Parathyroid adenoma (tissue), 2 donors: Measurements from ENCODE around the gene PPIL1.
A peak's percentile ranks its signal among the peaks of the same experiment; 100 is the strongest.

Source experiments
- H2AFZ ChIP-seq: fragments of 300-600 bp; sonication (generic); one replicate; pipeline ENCODE4 v1.7.0; 2017; ENCODE audit warnings: antibody characterized with exemption, mild to moderate bottlenecking
- H3K27ac ChIP-seq: fragments of 300-600 bp; sonication (generic); one replicate; pipeline ENCODE4 v1.7.0; 2017
- H3K27me3 ChIP-seq: fragments of 300-600 bp; sonication (generic); one replicate; pipeline ENCODE4 v1.7.0; 2017; ENCODE audit warnings: low read length; ENCODE audit not compliant: control insufficient read depth, insufficient read depth
- H3K36me3 ChIP-seq: fragments of 300-600 bp; sonication (generic); one replicate; pipeline ENCODE4 v1.7.0; 2017; ENCODE audit warnings: low read length; ENCODE audit not compliant: control insufficient read depth, insufficient read depth
- H3K4me1 ChIP-seq: fragments of 300-600 bp; sonication (generic); one replicate; pipeline ENCODE4 v1.7.0; 2017; ENCODE audit warnings: control low read depth
- H3K4me2 ChIP-seq: fragments of 300-600 bp; sonication (generic); one replicate; pipeline ENCODE4 v1.7.0; 2017; ENCODE audit warnings: low read length
- H3K4me3 ChIP-seq: fragments of 300-600 bp; sonication (generic); one replicate; pipeline ENCODE4 v1.7.0; 2017; ENCODE audit warnings: low read depth, low read length
- H3K79me2 ChIP-seq: fragments of 300-600 bp; sonication (generic); one replicate; pipeline ENCODE4 v1.7.0; 2017; ENCODE audit warnings: control low read depth
- H3K9ac ChIP-seq: fragments of 300-600 bp; sonication (generic); one replicate; pipeline ENCODE4 v1.7.0; 2017; ENCODE audit warnings: mild to moderate bottlenecking
- H3K9me3 ChIP-seq: fragments of 300-600 bp; sonication (generic); one replicate; pipeline ENCODE4 v1.7.0; 2017; ENCODE audit warnings: low read length; ENCODE audit not compliant: control insufficient read depth
- CTCF ChIP-seq: fragments of 300-600 bp; sonication (generic); IDR thresholded peaks from one replicate; pipeline ENCODE4 v1.7.0; 2017; ENCODE audit warnings: antibody characterized with exemption, mild to moderate bottlenecking
- donor health status: primary hyperparathyroidism.

The PPIL1 gene

DNA sequence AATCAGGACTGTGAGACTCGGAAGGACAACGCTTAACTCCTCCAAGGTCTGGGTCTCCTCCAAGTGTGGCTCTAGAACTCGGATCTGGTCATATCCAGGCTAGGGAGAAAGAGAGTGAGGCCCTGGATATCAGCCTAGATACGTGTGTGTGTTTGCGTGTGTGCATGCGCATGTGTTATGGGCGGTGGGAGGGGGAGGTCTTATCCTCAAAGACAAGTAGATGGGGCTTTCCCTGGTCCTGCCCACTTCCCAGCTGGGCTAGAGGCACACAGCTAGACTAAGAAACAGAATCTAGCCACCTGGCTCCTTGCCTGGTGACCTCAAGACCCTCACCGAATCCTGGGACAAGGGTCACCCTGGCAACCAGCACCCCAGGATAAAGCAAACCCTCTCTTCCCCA is 48.6 kb downstream of the PPIL1 start:
- Histone ChIP-seq H3K4me3 (no peak overlapping the region), H3K4me2 (no peak overlapping the region), H3K9ac (no peak overlapping the region), H3K36me3 (no peaks in the 10 kb centered on the region), H3K27ac (peak overlapping the region; percentile 29), H3K4me1 (no peaks in the 10 kb centered on the region), H2AFZ (no peak overlapping the region), H3K27me3 (no peaks in the 10 kb centered on the region), H3K9me3 (no peaks in the 10 kb centered on the region), H3K79me2 (no peaks in the 10 kb centered on the region)
- no peak for TF ChIP-seq CTCF

DNA sequence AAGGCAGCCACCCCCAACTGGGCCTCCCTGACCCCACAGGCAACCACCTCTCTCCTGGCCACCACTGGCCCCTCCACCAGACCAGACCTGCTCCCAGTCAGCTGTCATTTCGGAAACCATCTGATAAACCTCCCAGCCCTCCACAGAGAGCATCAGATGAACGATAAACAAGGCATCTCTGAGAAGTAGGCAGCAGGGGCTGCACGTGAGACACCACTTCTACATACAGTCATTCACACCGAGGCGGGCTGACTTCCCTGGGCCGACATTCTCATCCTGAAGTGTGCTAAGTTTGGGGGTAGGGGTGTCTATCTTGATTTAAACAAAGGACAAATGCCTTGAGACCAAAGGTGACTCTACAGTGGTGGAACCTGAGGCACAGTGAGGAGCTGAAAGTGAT is 49.2 kb downstream of the PPIL1 start:
- Histone ChIP-seq H3K4me1 (no peaks in the 10 kb centered on the region), H3K79me2 (no peaks in the 10 kb centered on the region), H3K9ac (no peak overlapping the region), H3K9me3 (no peaks in the 10 kb centered on the region), H3K4me3 (no peak overlapping the region), H3K4me2 (no peak overlapping the region), H2AFZ (no peak overlapping the region), H3K27me3 (no peaks in the 10 kb centered on the region), H3K36me3 (no peaks in the 10 kb centered on the region), H3K27ac (peak overlapping the region; percentile 47)
- no peak for TF ChIP-seq CTCF

DNA sequence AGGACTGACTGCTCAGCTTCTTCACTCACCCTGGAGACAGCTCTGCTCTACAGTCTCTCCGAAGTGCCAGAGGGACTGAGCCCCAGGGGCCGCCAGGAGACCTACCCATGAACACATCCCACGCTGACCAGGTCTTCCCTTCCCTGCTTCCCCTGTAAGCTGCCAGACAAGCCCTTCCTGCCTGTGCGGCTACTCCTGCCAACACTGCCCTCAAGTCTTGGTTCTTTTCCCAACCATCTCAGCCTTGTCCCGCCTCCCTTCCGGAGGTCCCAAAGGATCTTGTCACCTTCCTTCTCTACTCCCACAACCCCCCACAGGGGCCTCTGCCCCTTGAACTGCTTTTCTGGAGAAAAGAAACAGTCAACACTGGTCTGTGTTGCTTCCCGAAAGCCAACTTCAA is 50.4 kb downstream of the PPIL1 start:
- Histone ChIP-seq H3K79me2 (no peaks in the 10 kb centered on the region), H3K36me3 (no peaks in the 10 kb centered on the region), H3K9ac (no peak overlapping the region), H3K27ac (peak overlapping the region; percentile 47), H3K4me2 (no peak overlapping the region), H3K27me3 (no peaks in the 10 kb centered on the region), H3K4me1 (no peaks in the 10 kb centered on the region), H3K9me3 (no peaks in the 10 kb centered on the region), H2AFZ (no peak overlapping the region), H3K4me3 (no peak overlapping the region)
- TF ChIP-seq CTCF = no peak

GRCh38 chr6:36823421-36824096 is 51.0 kb downstream of the PPIL1 start:
- no peaks in the 10 kb centered on the region for H3K79me2 ChIP-seq
- peak overlapping the region; percentile 47 for H3K27ac ChIP-seq
- TF ChIP-seq CTCF = no peak
- no peak overlapping the region for H2AFZ ChIP-seq
- H3K4me3 ChIP-seq = no peak overlapping the region
- H3K9me3 ChIP-seq = no peaks in the 10 kb centered on the region
- H3K9ac ChIP-seq = no peak overlapping the region
- no peaks in the 10 kb centered on the region for H3K27me3 ChIP-seq
- no peaks in the 10 kb centered on the region for H3K36me3 ChIP-seq
- H3K4me1 ChIP-seq = no peaks in the 10 kb centered on the region
- H3K4me2 ChIP-seq = no peak overlapping the region
